SK-N-SH (cell line): Measurements from ENCODE around the gene LONRF3. TPM values are rescaled to one million over a fixed set of nuclear protein-coding genes. Genes with fewer than 3 reads are reported as not detected.

Experiments
- CTCF ChIA-PET: fragments of 300-600, 350-600 bp; formaldehyde crosslinking; extraction: SDS; loops from one replicate; lab custom pipeline; 2021; lab: Yijun Ruan, JAX
- POLR2A ChIA-PET: fragments of 350-600 bp; sonication (Branson Sonifier 250); formaldehyde crosslinking; extraction: SDS; loops from one replicate; lab custom pipeline; 2020; ENCODE audit warnings: antibody characterized with exemption, inconsistent platforms; lab: Yijun Ruan, JAX
- DNase-seq: peaks from one replicate; pipeline ENCODE4 v3.0.0; 2012
- H2AFZ ChIP-seq: fragments of 200-600 bp; sonication (generic); 2 replicates; pipeline ENCODE4 v1.8.1; 2016; ENCODE audit warnings: antibody characterized with exemption, mild to moderate bottlenecking, low read depth
- H3F3A ChIP-seq: fragments of 200-600 bp; sonication (generic); replicated peaks from 2 replicates; pipeline ENCODE3; 2016; ENCODE audit warnings: antibody characterized with exemption, mild to moderate bottlenecking; ENCODE audit not compliant: insufficient read depth
- H3K27ac ChIP-seq, 2 experiments: fragments of 200-500 bp in 1 of 2; fragments of 200-600 bp in 1 of 2; sonication (Bioruptor generic) in 1 of 2; sonication (generic), shearing (Covaris generic) in 1 of 2; 2 replicates each; pipeline versions ENCODE4 v1.5.1 to v1.6.1; 2014 to 2016; ENCODE audit warnings: low read depth in 2 of 2, inconsistent platforms in 1 of 2, low read length in 1 of 2, mild to moderate bottlenecking in 1 of 2, mixed read lengths in 1 of 2
- H3K27me3 ChIP-seq: fragments of 200-600 bp; sonication (generic), shearing (Covaris generic); 2 replicates; pipeline ENCODE4 v1.6.1; 2016; ENCODE audit warnings: mixed run types; ENCODE audit not compliant: insufficient read depth
- H3K36me3 ChIP-seq, 2 experiments: fragments of 200-500 bp in 1 of 2; fragments of 200-600 bp in 1 of 2; sonication (Bioruptor generic) in 1 of 2; sonication (generic) in 1 of 2; replicated peaks in 1 of 2; 2 replicates each; pipeline versions ENCODE3 to v1.5.1; 2014 to 2016; ENCODE audit warnings: low read length in 1 of 2, mild to moderate bottlenecking in 1 of 2; ENCODE audit not compliant: insufficient read depth in 2 of 2, control insufficient read depth in 1 of 2
- H3K4me1 ChIP-seq, 2 experiments: fragments of 200-500 bp in 1 of 2; fragments of 200-600 bp in 1 of 2; sonication (Bioruptor generic) in 1 of 2; sonication (generic), shearing (Covaris generic) in 1 of 2; 2 replicates each; pipeline versions ENCODE4 v1.5.1 to v1.6.1; 2014 to 2016; ENCODE audit warnings: low read depth in 1 of 2, low read length in 1 of 2, mixed run types in 1 of 2; ENCODE audit not compliant: insufficient read depth in 2 of 2, control insufficient read depth in 1 of 2
- H3K4me2 ChIP-seq: fragments of 200-600 bp; sonication (generic), shearing (Covaris generic); 2 replicates; pipeline ENCODE4 v1.6.1; 2017; ENCODE audit warnings: mixed run types
- H3K4me3 ChIP-seq, 2 experiments: fragments of 200-500 bp in 1 of 2; fragments of 200-600 bp in 1 of 2; sonication (Bioruptor generic) in 1 of 2; sonication (generic), shearing (Covaris generic) in 1 of 2; 2 replicates each; pipeline versions ENCODE4 v1.5.1 to v1.8.1; 2014 to 2016; ENCODE audit warnings: low read depth in 2 of 2, inconsistent platforms in 1 of 2, low read length in 1 of 2, mild to moderate bottlenecking in 1 of 2, mixed read lengths in 1 of 2, moderate library complexity in 1 of 2
- H3K79me2 ChIP-seq: fragments of 200-600 bp; sonication (generic); 2 replicates; pipeline ENCODE4 v1.8.1; 2017; ENCODE audit warnings: mild to moderate bottlenecking; ENCODE audit not compliant: insufficient read depth
- H3K9ac ChIP-seq: fragments of 200-600 bp; sonication (generic); 2 replicates; pipeline ENCODE4 v1.6.1; 2017; ENCODE audit warnings: mixed run types
- H3K9me2 ChIP-seq: fragments of 200-600 bp; sonication (generic); 2 replicates; pipeline ENCODE4 v1.6.1; 2017; ENCODE audit warnings: mixed run types
- H3K9me3 ChIP-seq: fragments of 200-600 bp; sonication (generic); 2 replicates; pipeline ENCODE4 v1.6.1; 2017; ENCODE audit warnings: mixed run types, mild to moderate bottlenecking, moderate library complexity
- H4K20me1 ChIP-seq: fragments of 200-600 bp; sonication (generic); 2 replicates; pipeline ENCODE4 v1.6.1; 2017; ENCODE audit warnings: mild to moderate bottlenecking, mixed run types; ENCODE audit not compliant: insufficient read depth
- CTCF ChIP-seq: fragments of 200-600 bp; sonication (generic); IDR thresholded peaks from 2 replicates; pipeline ENCODE4 v1.6.1; 2017; ENCODE audit warnings: antibody characterized with exemption, mild to moderate bottlenecking, moderate library complexity
- EP300 ChIP-seq, 2 experiments: IDR thresholded peaks; 2 replicates each; pipeline versions ENCODE4 v1.4.0 to v1.6.1; 2012; ENCODE audit warnings: borderline replicate concordance in 1 of 2, low read depth in 1 of 2, low read length in 1 of 2
- EZH2phosphoT487 ChIP-seq: fragments of 200-600 bp; sonication (generic); IDR thresholded peaks from 2 replicates; pipeline ENCODE4 v1.6.1; 2017; ENCODE audit warnings: low read depth, mixed run types, mild to moderate bottlenecking, antibody characterized with exemption, moderate library complexity, borderline replicate concordance
- FOSL2 ChIP-seq: IDR thresholded peaks from 2 replicates; pipeline ENCODE4 v1.4.0; 2012; ENCODE audit warnings: low read depth, mild to moderate bottlenecking, moderate library complexity, borderline replicate concordance
- FOXJ3 ChIP-seq: sonication (generic); formaldehyde crosslinking; IDR thresholded peaks from 2 replicates; pipeline ENCODE4 v1.5.1; 2020; ENCODE audit warnings: mild to moderate bottlenecking, missing genetic modification reagents
- FOXM1 ChIP-seq: IDR thresholded peaks from 2 replicates; pipeline ENCODE4 v1.4.0; 2012; ENCODE audit warnings: low read depth, mild to moderate bottlenecking
- GABPA ChIP-seq: IDR thresholded peaks from 2 replicates; pipeline ENCODE4 v1.4.0; 2012; ENCODE audit warnings: low read depth, mild to moderate bottlenecking
- IRF3 ChIP-seq: fragments of 150-350 bp; IDR thresholded peaks from 2 replicates; pipeline ENCODE4 v1.6.1; 2016; ENCODE audit warnings: mild to moderate bottlenecking, low read depth, low read length
- JUND ChIP-seq: IDR thresholded peaks from 2 replicates; pipeline ENCODE4 v1.4.0; 2012
- MEF2A ChIP-seq: IDR thresholded peaks from 2 replicates; pipeline ENCODE4 v1.4.0; 2012; ENCODE audit warnings: low read depth, borderline replicate concordance
- MXI1 ChIP-seq: IDR thresholded peaks from 2 replicates; pipeline ENCODE4 v1.6.1; 2012; ENCODE audit warnings: mild to moderate bottlenecking, low read depth, low read length, improper control_type of control experiment
- POLR2AphosphoS5 ChIP-seq: IDR thresholded peaks from 2 replicates; pipeline ENCODE4 v1.6.1; 2012; ENCODE audit warnings: low read depth, low read length
- RAD21 ChIP-seq: IDR thresholded peaks from 2 replicates; pipeline ENCODE4 v1.6.1; 2012; ENCODE audit warnings: mild to moderate bottlenecking, low read length
- RFX5 ChIP-seq: IDR thresholded peaks from 2 replicates; pipeline ENCODE4 v1.6.1; 2012; ENCODE audit warnings: mild to moderate bottlenecking, improper control_type of control experiment, low read length
- SIN3A ChIP-seq: IDR thresholded peaks from 2 replicates; pipeline ENCODE4 v1.6.1; 2012; ENCODE audit warnings: low read depth, mild to moderate bottlenecking, low read length, moderate library complexity, borderline replicate concordance
- SMC3 ChIP-seq: IDR thresholded peaks from 2 replicates; pipeline ENCODE4 v1.6.1; 2012; ENCODE audit warnings: low read depth, low read length, improper control_type of control experiment
- TCF12 ChIP-seq: IDR thresholded peaks from 2 replicates; pipeline ENCODE4 v1.4.0; 2012
- WGBS: methylation state at CpG from one replicate; pipeline ENCODE4 v1.1.6; 2017; ENCODE audit warnings: low lambda C conversion rate; 5-methylcytosine and 5-hydroxymethylcytosine counted together
- polyA plus RNA-seq, 3 experiments: library from polyadenylated mRNA; depleted of rRNA; stranded (reverse); fragments of >200 nt; gene quantifications; 2 replicates each; pipeline ENCODE4 v1.2.3, GENCODE V29; 2012
- TF ChIP-seq, protein P1 (sequence below): IDR thresholded peaks from 2 replicates; pipeline ENCODE4 v1.4.0; 2012; ENCODE audit warnings: low read depth, borderline replicate concordance
- TF ChIP-seq, protein P2 (sequence below): IDR thresholded peaks from 2 replicates; pipeline ENCODE4 v1.6.1; 2012; ENCODE audit warnings: mild to moderate bottlenecking, low read depth, low read length, moderate library complexity
- TF ChIP-seq, protein P3 (sequence below): IDR thresholded peaks from 2 replicates; pipeline ENCODE4 v1.4.0; 2012; ENCODE audit warnings: low read depth

Gene LONRF3
- polyA plus RNA-seq, 1 of the 3 experiments (the other 2 are of a cell fraction): 0.07 TPM

DNA sequence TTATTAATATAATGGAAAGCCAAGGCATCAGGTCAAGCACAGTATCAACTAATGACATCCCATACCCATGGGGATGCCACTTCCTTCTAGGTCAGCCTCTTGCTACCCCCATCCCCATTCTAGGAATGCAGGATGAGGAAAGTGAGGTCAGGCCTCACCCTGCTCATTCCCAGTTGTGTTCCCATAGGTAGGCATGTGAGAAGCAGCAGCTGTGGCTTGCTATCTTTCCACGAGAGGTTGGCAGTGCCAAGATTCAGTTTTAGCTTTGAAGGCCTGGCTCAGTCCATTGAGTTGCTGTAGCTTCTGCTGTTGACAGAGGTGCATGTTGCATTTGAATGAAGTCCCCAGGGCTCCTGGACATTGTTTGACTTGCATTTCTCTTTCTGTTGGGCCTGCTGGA lies 15.5 kb downstream of the LONRF3 start:
- Histone ChIP-seq H3F3A (no peaks in the 10 kb centered on the region), H3K4me3 (no peak overlapping the region), H3K4me2 (no peak overlapping the region), H2AFZ (no peak overlapping the region), H4K20me1 (no peaks in the 10 kb centered on the region), H3K36me3 (no peaks in the 10 kb centered on the region), H3K9ac (no peak overlapping the region), H3K27ac (no peak overlapping the region), H3K9me3 (no peaks in the 10 kb centered on the region), H3K9me2 (no peaks in the 10 kb centered on the region), H3K79me2 (no peaks in the 10 kb centered on the region), H3K4me1 (no peaks in the 10 kb centered on the region), H3K27me3 (peaks cover 39% of the 10 kb centered on the region; the same call in 1 of the 2 replicates)
- 0% methylated on average over 1 of the region's 1 CpG for WGBS
- no peak for DNase-seq
- ChIA-PET POLR2A (no interaction called here), CTCF (interaction anchor here (0.9 to 1.3 kb wide), 2 partner anchors 14 to 15 kb away, joined by 3 to 6 read pairs; no protein-coding TSS in a partner anchor)
- TF ChIP-seq RAD21: no peak
- no peak for TF ChIP-seq FOXJ3 (CRISPR knock-in tag)
- no peak for TF ChIP-seq RFX5
- TF ChIP-seq SIN3A: no peak
- no peak for TF ChIP-seq POLR2AphosphoS5
- no peak for TF ChIP-seq CTCF
- no peak for TF ChIP-seq GABPA
- TF ChIP-seq, protein P1, sequence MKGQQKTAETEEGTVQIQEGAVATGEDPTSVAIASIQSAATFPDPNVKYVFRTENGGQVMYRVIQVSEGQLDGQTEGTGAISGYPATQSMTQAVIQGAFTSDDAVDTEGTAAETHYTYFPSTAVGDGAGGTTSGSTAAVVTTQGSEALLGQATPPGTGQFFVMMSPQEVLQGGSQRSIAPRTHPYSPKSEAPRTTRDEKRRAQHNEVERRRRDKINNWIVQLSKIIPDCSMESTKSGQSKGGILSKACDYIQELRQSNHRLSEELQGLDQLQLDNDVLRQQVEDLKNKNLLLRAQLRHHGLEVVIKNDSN: no peak
- no peak for TF ChIP-seq TCF12

- Histone ChIP-seq H3K27ac (no peak overlapping the region), H3K36me3 (no peaks in the 10 kb centered on the region), H4K20me1 (no peaks in the 10 kb centered on the region), H3K27me3 (peaks cover 31% of the 10 kb centered on the region; the same call in 1 of the 2 replicates), H3K4me3 (no peak overlapping the region), H3K9me2 (no peaks in the 10 kb centered on the region), H3K9ac (no peak overlapping the region), H3K4me2 (no peak overlapping the region), H3F3A (no peaks in the 10 kb centered on the region), H2AFZ (no peak overlapping the region), H3K9me3 (no peaks in the 10 kb centered on the region), H3K4me1 (no peaks in the 10 kb centered on the region), H3K79me2 (no peaks in the 10 kb centered on the region)
- no peak for DNase-seq
- WGBS: 15% methylated on average over 11 of the region's 11 CpGs
- ChIA-PET POLR2A (no interaction called here), CTCF (interaction anchor here (1.2 to 1.3 kb wide), 2 partner anchors 14 to 16 kb away, joined by 5 to 6 read pairs; no protein-coding TSS in a partner anchor)
- TF ChIP-seq EP300 (IDR thresholded peaks at IDR 0.05; ENCODE audit: borderline replicate concordance in 1 of 2, low read depth in 1 of 2, low read length in 1 of 2) (no peak), SMC3 (no peak), MEF2A (no peak), IRF3 (no peak), FOSL2 (no peak), EZH2phosphoT487 (no peak), FOXM1 (no peak), JUND (no peak), TCF12 (no peak), MXI1 (no peak), RFX5 (no peak)
- TF ChIP-seq, protein P2, sequence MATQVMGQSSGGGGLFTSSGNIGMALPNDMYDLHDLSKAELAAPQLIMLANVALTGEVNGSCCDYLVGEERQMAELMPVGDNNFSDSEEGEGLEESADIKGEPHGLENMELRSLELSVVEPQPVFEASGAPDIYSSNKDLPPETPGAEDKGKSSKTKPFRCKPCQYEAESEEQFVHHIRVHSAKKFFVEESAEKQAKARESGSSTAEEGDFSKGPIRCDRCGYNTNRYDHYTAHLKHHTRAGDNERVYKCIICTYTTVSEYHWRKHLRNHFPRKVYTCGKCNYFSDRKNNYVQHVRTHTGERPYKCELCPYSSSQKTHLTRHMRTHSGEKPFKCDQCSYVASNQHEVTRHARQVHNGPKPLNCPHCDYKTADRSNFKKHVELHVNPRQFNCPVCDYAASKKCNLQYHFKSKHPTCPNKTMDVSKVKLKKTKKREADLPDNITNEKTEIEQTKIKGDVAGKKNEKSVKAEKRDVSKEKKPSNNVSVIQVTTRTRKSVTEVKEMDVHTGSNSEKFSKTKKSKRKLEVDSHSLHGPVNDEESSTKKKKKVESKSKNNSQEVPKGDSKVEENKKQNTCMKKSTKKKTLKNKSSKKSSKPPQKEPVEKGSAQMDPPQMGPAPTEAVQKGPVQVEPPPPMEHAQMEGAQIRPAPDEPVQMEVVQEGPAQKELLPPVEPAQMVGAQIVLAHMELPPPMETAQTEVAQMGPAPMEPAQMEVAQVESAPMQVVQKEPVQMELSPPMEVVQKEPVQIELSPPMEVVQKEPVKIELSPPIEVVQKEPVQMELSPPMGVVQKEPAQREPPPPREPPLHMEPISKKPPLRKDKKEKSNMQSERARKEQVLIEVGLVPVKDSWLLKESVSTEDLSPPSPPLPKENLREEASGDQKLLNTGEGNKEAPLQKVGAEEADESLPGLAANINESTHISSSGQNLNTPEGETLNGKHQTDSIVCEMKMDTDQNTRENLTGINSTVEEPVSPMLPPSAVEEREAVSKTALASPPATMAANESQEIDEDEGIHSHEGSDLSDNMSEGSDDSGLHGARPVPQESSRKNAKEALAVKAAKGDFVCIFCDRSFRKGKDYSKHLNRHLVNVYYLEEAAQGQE: no peak
- TF ChIP-seq, protein P3, sequence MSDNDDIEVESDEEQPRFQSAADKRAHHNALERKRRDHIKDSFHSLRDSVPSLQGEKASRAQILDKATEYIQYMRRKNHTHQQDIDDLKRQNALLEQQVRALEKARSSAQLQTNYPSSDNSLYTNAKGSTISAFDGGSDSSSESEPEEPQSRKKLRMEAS: no peak
Observed at GRCh38 chrX:118990512-118991227, 16.3 kb downstream of the LONRF3 start.
